ENCODE measurements around the gene CEMIP. TPM values are rescaled to one million over a fixed set of nuclear protein-coding genes. Genes with fewer than 3 reads are reported as not detected.

Gene CEMIP
- polyA plus RNA-seq, 1 experiment: 221 TPM

DNA sequence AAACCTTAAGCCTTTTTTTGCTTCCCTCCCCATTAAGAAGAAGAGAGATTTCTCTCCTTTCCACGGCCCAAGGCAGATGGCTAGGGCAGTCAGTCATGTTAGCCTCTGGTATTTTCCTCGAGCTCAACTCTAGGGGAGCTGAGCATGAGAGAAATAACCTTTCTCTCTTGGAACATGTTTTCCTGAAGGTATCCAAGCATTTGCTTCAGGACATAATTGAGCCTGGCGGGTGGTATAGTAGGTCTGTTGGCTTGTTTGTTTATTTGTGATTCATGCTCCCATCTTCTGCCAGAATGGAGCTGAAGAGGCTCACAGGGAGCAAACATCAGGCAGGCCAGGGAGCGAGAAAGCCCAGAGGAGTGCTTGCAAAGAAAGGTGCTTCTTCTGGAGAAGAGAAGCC, 108.0 kb downstream of the CEMIP start:
- H3K9me3 ChIP-seq (ENCODE audit: control insufficient read depth, insufficient read depth, low read length): no peaks in the 10 kb centered on the region
- H3K27ac ChIP-seq (ENCODE audit: low read depth, low read length): no peak overlapping the region
- no peaks in the 10 kb centered on the region for H3K27me3 ChIP-seq (ENCODE audit: control insufficient read depth, insufficient read depth, low read length)
- DNase-seq (ENCODE audit: low read depth, low spot score): no peak
- CTCF ChIA-PET: interaction anchor here (0.9 kb wide), 1 partner anchor 83 kb away, joined by 3 read pairs; no protein-coding TSS in a partner anchor
- TF ChIP-seq, protein P1, sequence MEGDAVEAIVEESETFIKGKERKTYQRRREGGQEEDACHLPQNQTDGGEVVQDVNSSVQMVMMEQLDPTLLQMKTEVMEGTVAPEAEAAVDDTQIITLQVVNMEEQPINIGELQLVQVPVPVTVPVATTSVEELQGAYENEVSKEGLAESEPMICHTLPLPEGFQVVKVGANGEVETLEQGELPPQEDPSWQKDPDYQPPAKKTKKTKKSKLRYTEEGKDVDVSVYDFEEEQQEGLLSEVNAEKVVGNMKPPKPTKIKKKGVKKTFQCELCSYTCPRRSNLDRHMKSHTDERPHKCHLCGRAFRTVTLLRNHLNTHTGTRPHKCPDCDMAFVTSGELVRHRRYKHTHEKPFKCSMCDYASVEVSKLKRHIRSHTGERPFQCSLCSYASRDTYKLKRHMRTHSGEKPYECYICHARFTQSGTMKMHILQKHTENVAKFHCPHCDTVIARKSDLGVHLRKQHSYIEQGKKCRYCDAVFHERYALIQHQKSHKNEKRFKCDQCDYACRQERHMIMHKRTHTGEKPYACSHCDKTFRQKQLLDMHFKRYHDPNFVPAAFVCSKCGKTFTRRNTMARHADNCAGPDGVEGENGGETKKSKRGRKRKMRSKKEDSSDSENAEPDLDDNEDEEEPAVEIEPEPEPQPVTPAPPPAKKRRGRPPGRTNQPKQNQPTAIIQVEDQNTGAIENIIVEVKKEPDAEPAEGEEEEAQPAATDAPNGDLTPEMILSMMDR (IDR thresholded peaks at IDR 0.05; ENCODE audit: low read depth, low read length): no peak
- POLR2A ChIA-PET: no interaction called here
- no peak overlapping the region for H3K4me3 ChIP-seq (ENCODE audit: low read depth, low read length)

DNA sequence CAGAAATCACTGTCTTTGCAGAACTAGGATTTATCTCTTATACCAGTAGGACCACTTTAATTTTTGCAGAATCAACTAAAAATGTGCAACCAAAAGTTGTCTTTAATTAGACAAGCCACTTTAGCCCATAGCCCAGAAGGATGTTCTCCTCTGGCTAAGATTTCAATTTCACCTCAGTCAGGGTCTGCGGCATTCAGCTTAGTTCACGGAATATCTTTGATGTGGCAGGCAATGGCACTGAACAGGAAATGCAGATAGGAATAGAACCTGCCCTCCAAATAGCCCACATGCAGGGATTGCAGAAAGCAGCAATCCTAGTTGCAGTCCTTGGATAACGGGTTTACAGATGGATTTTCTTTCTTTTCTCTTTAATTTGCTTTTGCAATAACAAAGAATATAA, 109.7 kb downstream of the CEMIP start:
- no peaks in the 10 kb centered on the region for H3K27me3 ChIP-seq (ENCODE audit: control insufficient read depth, insufficient read depth, low read length)
- ChIA-PET CTCF (interaction anchor here (0.5 kb wide), 1 partner anchor 12 kb away, joined by 3 read pairs; no protein-coding TSS in a partner anchor), POLR2A (no interaction called here)
- no peak overlapping the region for H3K27ac ChIP-seq (ENCODE audit: low read depth, low read length)
- TF ChIP-seq, protein P1 (IDR thresholded peaks at IDR 0.05; ENCODE audit: low read depth, low read length): no peak
- no peak overlapping the region for H3K4me3 ChIP-seq (ENCODE audit: low read depth, low read length)
- peaks cover under 1% of the 10 kb centered on the region; the same call in 1 of the 2 replicates for H3K9me3 ChIP-seq (ENCODE audit: control insufficient read depth, insufficient read depth, low read length)
- no peak for DNase-seq (ENCODE audit: low read depth, low spot score)

DNA sequence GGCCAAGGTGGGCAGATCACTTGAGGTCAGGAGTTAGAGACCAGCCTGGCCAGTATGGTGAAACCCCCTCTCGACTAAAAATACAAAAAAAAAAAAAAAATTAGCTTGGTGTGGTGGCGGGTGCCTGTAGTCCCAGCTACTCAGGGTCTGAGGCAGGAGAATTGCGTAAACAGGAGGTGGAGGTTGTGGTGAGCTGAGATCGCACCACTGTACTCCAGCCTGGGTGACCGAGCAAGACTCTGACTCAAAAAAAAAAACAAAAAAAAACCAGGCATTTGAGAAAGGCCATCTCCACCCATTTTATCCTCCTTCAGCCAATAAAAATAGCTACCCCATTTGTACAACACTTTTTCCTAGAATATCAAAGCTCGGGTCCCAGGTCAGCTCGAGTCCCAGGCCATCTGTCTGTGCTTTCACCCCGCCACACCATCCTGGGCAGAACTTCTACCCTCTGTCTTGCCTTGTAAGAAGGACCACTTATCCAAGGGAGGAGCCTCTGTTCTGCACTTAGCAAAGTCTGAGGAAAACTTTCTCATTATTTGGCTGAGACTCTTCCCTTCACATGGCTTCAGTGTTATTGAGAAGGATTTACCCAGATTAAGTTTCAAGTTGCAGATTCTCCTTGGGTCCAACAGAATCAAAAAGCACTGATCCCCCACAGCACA, 111.3 kb downstream of the CEMIP start:
- POLR2A ChIA-PET: interaction anchor here (0.7 to 1.1 kb wide), 2 partner anchors 46 to 105 kb away, joined by 3 to 6 read pairs; no protein-coding TSS in a partner anchor

DNA sequence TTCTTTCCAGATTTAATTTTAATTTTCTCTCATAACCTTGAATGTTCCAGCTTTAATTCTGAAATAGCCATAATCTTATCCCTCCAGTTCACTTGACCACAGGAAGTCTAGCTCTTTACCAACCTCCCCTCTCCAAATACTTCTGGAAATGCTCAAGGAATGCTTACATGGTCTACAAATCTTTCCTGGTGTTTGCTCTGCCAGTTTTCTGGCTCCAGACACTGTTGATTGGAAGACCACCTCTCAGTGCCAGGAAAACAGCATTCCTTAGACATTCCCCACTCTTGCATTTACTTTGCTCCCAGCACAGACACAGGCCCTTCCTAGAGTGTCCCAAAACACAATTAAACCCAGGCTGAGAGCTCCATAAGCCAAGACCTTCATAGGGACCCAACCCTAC, 111.8 kb downstream of the CEMIP start:
- ChIA-PET POLR2A (interaction anchor here (0.7 to 1.1 kb wide), 2 partner anchors 47 to 105 kb away, joined by 3 to 6 read pairs; no protein-coding TSS in a partner anchor), CTCF (no interaction called here)
- H3K4me3 ChIP-seq (ENCODE audit: low read depth, low read length): no peak overlapping the region
- no peaks in the 10 kb centered on the region for H3K27me3 ChIP-seq (ENCODE audit: control insufficient read depth, insufficient read depth, low read length)
- TF ChIP-seq, protein P1 (IDR thresholded peaks at IDR 0.05; ENCODE audit: low read depth, low read length): no peak
- H3K9me3 ChIP-seq (ENCODE audit: control insufficient read depth, insufficient read depth, low read length): peaks cover 3% of the 10 kb centered on the region; the same call in 1 of the 2 replicates
- DNase-seq (ENCODE audit: low read depth, low spot score): no peak
- H3K27ac ChIP-seq (ENCODE audit: low read depth, low read length): no peak overlapping the region

More for the DNA sequence above, 111.3 kb downstream of the CEMIP start:
- H3K9me3 ChIP-seq (ENCODE audit: control insufficient read depth, insufficient read depth, low read length): peaks cover 3% of the 10 kb centered on the region; the same call in 1 of the 2 replicates
- H3K27me3 ChIP-seq (ENCODE audit: control insufficient read depth, insufficient read depth, low read length): no peaks in the 10 kb centered on the region
- CTCF ChIA-PET: interaction anchor here (0.6 kb wide), 1 partner anchor 1551 kb away, joined by 3 read pairs; no protein-coding TSS in a partner anchor
- H3K4me3 ChIP-seq (ENCODE audit: low read depth, low read length): no peak overlapping the region
- no peak overlapping the region for H3K27ac ChIP-seq (ENCODE audit: low read depth, low read length)
- TF ChIP-seq, protein P1 (IDR thresholded peaks at IDR 0.05; ENCODE audit: low read depth, low read length): no peak
- no peak for DNase-seq (ENCODE audit: low read depth, low spot score)

DNA sequence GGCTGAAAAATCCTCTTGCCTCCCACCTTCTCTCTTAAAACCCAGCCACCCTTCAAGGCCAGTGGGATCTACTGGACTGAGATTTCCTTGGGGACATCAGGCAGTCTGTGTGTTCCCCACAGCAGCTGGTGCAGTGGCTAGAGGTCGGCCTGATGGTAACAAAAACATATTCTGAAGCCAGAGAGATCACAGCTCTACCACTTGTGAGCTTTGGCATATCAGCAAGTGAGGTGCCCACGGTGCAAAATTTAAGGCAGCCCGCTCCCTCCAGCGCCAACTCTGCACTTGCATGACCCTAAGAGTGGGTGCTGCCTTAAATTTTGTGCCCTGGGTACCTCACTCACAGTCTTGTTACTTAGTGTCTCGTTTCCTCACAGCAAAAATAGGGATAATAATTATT, 113.2 kb downstream of the CEMIP start:
- no peak for DNase-seq (ENCODE audit: low read depth, low spot score)
- Histone ChIP-seq H3K9me3 (ENCODE audit: control insufficient read depth, insufficient read depth, low read length) (peaks cover 3% of the 10 kb centered on the region; the same call in 1 of the 2 replicates), H3K27me3 (ENCODE audit: control insufficient read depth, insufficient read depth, low read length) (no peaks in the 10 kb centered on the region), H3K27ac (ENCODE audit: low read depth, low read length) (no peak overlapping the region), H3K4me3 (ENCODE audit: low read depth, low read length) (no peak overlapping the region)
- CTCF ChIA-PET: no interaction called here
- POLR2A ChIA-PET: no interaction called here
- TF ChIP-seq, protein P1 (IDR thresholded peaks at IDR 0.05; ENCODE audit: low read depth, low read length): no peak
